CD4-positive, alpha-beta T cell treated with Interferon alpha-2 for 1 hour (primary cell): ENCODE measurements around the gene CENPVL3.
"Not testable (repeated sequence)": the region's sequence is repeated elsewhere in the genome, so short reads cannot be mapped to it uniquely, and the experiment has no call there.

Experiments used
- DNase-seq, 2 donors: peaks; one replicate each; pipeline ENCODE4 v3.0.0-alpha.2; 2020 to 2022

Gene CENPVL3

DNA sequence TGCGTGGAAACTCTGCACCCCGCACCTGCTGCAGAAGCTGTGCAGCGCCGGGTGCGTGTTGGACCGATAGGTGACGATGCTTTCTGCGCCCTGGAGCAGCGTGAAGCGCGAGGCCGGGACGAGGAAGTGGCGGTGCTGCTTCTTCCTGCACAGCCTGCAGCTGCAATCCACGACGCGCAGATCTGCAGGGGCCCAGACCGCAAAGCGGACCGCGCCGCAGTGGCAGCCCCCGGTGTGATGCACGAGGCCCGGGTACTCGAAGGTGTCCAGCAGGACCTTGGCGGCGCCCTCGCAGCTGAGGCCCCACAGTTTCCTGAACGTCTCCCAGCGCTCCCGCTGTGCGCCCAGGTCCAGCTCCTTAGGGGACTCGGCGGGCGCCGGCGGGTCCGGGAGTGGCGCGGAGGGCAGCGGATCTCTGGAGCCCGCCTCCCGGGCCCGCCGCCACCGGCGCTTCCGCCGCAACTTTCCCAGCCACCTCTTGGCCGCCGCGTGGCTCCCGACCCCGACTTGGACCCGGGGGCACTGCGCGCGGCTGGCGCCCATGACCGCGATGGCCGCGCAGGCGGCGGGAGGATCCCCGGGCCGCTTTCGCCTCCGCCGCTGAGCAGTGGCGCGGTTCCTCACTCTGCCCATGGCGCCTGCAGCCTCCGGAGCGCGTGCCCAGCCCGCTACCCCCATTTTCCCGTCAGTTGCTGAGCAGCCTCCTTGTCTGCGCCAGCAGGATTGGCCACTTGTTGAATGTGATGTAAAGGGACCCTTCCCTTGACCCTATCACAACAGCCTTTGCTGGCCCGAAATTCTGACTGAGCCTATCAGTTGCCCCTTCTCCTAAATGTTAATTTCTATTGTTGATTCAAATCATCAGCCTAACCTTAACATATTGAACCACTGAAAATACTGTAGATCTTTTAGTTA lies at the start of gene CENPVL3:
TSS of gene CENPVL3 (minus strand) at position 672 of the 915 bp plus-strand sequence. CDS start at position 633, 39 bp downstream.
- DNase-seq: not testable (repeated sequence)

DNA sequence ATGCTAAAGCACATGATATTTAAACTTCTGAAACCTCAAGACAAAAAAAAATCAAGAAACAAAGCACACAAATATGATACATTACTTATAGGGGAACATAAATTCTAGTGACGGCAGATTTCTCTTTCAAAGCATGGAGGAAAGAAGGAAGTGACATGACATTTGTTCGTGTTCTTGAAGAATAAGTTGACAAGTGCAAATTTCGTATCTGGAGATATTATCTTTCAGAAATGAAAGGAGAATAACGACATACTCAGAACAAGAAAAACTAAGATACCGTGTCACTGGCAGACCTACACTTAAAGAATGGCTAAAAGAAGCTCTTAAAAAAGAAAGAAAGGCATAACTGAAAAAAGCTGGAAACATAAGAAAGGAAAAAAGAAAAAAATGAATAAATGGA lies 47.3 kb upstream of the CENPVL3 start:
- no peak for DNase-seq

DNA sequence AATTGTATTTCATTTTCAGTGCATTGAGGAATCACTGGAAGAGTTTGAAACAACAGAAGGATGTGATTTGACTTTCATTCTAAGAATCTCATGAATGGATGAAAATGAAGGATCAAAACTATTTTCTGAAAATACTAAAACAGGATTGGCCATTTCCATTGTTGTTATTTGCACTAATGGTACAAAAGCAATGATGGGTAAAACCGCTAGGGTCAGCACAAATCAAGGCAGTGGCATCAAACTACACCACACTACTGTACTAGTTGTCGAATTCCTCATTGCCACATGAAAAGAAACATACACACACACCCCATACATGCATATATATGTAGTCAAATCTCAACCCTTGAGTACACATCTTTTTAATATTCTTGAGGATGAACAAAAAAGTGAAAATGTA lies 24.7 kb upstream of the CENPVL3 start:
- no peak for DNase-seq

DNA sequence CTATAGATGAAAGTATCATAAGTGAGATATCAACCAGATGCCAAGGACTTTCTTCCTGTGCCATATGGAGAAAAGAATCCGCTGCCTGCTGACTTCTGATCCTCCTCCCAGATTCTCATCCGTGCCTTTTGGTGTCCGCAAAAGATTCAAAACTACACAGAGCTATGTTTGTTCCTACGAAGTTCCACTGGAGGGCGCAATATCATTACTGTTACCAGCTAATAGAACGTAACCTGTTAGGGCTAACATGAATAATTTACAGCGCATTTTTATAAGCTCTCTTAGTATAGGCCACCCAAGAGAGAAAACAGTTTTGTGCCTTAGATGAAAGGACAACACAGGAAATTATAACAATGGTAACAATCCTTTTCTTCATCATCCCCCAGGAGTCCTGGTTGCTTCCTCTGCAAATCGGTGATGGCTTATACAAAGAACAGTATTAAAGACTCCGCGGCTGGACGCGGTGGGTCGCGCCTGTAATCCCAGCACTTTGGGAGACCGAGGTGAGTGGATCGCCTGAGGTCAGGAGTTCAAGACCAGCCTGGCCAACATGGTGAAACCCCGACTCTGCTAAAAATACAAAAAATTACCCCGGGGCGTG lies 22.8 kb upstream of the CENPVL3 start:
- DNase-seq: peak in 1 of 2 donors; percentile 13

DNA sequence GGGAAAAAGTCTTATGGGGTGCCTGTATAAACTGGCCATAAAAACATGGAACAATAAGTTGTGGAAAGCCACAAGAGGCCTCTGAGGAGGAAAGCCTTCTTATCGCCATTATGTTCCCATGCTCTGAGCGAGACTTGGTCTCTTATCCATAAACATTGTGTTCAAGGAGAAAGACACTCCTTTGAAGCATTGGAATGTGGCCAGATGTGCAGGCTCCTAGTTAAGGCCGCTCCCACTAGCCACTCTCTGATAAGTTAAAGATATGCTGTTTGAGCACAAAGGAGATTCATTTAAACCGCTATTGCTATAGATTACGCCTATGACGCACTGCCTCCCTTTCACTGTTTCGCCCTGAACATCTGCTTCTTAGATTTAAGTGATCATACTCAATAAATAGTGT lies 17.8 kb upstream of the CENPVL3 start:
- not testable (repeated sequence) for DNase-seq

DNA sequence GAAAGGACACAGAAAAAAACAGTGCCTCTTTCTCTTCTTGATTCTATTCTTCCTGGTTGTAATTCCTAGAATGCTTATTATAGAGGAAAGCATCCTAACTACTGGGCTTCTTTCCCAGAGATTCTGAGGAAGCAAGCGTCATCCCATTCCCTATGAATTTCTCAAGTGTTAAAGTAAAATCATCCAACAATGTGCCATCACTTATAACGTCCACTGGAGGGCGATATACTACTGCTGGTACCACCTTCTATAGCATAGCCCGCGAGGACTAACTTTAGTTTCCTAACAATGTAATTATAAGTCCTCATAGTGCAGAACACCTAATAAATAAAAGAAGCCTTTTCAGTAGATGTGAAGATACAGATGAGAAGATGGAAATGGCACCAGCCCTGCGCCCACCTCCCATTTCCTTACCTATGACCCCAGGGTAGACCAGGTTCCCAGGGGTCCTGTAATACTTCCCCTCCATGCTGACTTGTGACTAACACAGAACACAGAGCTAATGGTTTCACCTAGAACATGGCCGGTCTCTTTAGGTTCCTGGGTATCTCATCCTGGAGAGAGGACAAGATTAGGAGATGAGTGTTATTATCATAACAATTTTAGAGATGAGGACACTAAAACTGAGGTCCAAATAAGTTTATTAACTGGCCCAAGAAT lies 4.2 kb downstream of the CENPVL3 start:
- peak in 1 of 2 donors; percentile 39 for DNase-seq

DNA sequence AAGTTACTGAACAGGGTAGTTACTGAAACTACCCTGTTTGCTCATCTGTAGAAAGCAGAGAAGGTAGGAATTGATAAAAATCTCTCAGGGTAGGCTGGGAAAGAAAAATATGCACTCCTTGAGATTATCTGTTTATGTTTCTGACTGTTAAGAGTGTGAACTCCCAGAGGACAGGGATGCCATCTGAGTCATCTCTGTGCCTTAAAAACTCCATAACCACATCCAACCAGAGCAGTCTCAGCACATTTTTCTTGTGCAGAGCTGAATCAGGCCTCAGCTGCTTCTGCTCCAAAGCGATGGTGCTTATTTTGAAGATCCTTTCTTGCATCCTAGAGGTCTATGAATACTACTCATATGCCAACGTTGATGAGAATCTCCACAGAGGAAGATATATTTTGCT lies 9.9 kb downstream of the CENPVL3 start:
- no peak for DNase-seq

DNA sequence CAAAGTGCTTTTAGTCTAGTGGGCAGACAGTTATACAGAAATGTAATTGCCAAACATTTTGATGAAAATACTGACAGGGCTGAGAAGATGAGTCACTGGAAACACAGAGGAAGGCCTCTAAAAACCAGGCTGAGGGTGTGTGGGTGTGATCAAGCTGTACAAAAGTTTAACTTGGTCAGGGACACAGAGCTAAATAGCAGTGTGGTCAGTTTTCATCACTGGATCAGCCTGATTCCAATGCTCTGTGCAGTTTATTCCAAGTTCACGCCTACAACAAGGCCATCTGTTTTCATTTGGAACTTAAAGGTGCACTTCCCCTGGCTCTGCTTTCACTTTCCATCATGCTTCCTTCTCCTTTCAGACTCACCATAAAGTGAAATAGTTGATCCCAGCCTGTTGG lies 10.6 kb downstream of the CENPVL3 start:
- no peak for DNase-seq

DNA sequence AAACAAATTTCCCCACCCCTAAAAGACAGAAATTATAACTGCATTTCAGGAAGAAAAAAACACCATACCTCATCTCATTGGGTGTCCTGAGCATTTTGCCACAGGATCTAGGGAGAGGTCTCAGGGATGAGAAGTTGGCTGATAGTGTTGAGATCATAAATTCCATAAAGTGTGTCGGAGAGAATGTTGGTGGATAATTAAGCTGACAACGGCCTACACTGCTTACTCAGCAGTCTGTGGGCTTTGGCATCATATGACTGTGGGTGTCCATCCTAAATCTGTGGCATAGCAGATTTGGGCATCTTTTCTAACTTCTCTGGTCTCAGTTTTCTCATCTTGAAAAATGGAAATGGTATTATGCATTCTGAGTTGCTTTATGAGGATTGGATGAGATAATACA lies 12.3 kb downstream of the CENPVL3 start:
- no peak for DNase-seq

DNA sequence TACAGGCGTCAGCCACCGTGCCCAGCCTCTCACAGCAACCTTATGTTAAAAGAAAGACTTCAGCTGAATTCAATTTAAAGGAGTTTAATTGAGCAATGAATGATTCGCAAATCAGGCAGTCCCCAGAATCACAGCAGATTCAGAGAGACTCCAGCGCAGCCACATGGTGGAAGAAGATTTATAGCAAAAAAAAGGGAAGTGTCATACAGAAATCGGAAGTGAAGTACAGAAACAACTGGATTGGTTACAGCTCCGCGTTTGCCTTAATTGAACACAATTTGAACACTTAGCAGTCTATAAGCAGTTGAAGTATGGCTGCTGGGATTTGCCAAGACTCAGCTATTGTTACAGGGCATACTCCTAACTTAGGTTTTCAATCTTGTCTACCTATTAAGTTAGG lies 19.8 kb downstream of the CENPVL3 start:
- DNase-seq: no peak

DNA sequence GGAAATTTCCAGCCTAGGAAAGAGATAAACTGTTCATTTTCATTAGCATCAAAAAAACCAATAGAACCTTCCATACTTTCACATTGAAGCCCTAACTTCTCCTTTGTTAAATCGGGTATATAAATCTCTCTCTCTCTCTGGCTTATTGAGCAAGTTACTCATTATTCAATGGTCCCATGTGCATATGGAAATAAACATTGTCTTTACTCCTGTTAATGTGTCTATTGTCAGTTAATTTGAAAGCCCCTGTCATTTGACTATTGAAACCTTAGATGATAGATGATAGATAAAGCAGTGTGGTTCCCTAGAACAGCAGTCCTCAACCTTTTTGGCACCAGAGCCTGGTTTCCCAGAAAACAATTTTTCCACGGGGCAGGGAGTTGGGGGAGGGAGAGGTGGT lies 46.8 kb downstream of the CENPVL3 start:
- DNase-seq: no peak

DNA sequence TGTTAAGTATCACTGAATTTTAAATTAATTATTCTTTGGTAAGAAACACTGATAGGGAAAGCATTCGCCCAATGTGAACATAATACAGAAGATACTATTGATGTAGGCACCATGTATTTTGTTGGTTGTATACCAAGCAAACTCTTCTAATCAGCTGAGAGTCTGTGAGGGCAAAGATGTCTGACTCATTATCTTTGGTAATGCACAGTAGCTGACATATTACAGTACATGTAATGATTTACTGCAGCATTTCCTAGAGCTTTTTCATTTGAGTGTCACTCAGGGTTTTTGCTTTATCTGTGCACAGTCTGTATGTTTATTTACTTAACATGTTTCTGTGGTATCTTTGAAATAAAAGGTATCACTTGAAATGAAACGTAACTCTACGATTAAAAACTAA lies 49.2 kb downstream of the CENPVL3 start:
- no peak for DNase-seq

DNA sequence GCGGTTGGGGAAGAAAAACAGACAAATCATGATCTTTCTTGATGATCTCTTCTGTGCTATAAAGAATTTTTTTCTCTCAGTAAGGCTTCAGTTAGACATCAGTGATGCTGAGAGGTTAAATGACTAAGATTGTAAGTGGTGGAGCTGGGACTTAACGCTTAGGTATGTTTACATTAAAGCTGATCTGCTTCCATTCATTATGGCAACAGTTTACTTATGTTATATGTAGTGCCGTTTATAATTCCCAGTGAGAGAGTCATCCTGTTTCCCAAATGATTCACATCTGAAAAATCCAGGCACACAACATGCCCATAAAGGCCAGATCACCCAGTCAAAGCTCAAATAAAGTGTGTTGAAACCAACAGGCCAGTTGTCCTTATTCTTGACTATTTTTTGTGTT lies 50.1 kb downstream of the CENPVL3 start:
- no peak for DNase-seq
